ENCODE results near the gene OCRL.

DNA sequence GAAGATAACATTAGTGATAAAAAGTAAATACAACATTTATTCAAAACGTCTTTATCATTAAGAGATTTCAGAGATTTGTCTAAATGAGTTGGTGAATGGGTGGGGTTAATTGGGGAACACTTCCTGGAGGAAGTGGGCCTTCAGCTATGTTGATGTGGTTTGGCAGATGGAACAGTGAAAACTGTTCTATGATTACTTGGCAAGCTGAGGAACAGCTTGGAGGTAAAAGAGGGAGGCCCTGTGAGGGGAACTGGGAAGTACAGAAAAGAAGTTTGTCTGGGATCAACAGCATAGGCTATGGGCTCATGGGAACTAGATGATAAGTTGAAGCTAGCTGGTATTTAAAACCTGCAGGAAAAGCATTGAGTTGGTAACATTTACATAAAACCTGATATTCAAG, 26.0 kb downstream of the OCRL start:
- TF ChIP-seq POLR2A (IDR thresholded peaks at IDR 0.05; ENCODE audit: low read depth, low read length): no peak
- no peak for TF ChIP-seq POU2F2 (IDR thresholded peaks at IDR 0.05; ENCODE audit: low read depth, low read length)
- no peak for TF ChIP-seq SPI1 (IDR thresholded peaks at IDR 0.05; ENCODE audit: low read depth, low read length)

All from GM12891 (cell line).